Stimulated activated CD4-positive, alpha-beta T cell treated with anti-CD3 and anti-CD28 coated beads, Interleukin-1b, Interleukin-23, amount 100 ng/mL, for 24 hours (primary cell): ENCODE results near the gene HMGCS2.

Experiments
- DNase-seq, 4 experiments: peaks; one replicate each; pipeline ENCODE4 v3.0.0-alpha.2; 2020; ENCODE audit warnings: low read depth in 4 of 4, low spot score in 1 of 4

HMGCS2 gene

GRCh38 chr1:119701659-119702058 lies 67.0 kb downstream of the HMGCS2 start:
- DNase-seq = no peak

GRCh38 chr1:119700326-119700725 lies 68.4 kb downstream of the HMGCS2 start:
- DNase-seq = no peak
